GM19395 (cell line): ENCODE data around the gene SRPK1.
A peak's percentile ranks its signal among the peaks of the same experiment; 100 is the strongest.
"Not testable (repeated sequence)": the region's sequence is repeated elsewhere in the genome, so short reads cannot be mapped to it uniquely, and the experiment has no call there.

Source experiments
- ATAC-seq: cut with Tn5 transposase; IDR thresholded peaks from one replicate; pipeline ENCODE4 v1.9.1; 2021; ENCODE audit warnings: mild to moderate bottlenecking, moderate library complexity; ENCODE audit not compliant: unreplicated experiment

Gene SRPK1

GRCh38 chr6:35931873-35932272, 11.0 kb upstream of the SRPK1 start:
- not testable (repeated sequence) for ATAC-seq

- ATAC-seq = no peak
These were observed 10.2 kb upstream of the SRPK1 start for GRCh38 chr6:35931120-35931561.

- no peak for ATAC-seq
These were observed 8.7 kb upstream of the SRPK1 start for GRCh38 chr6:35929601-35930000.

GRCh38 chr6:35926509-35927215, 5.8 kb upstream of the SRPK1 start:
- no peak for ATAC-seq

GRCh38 chr6:35925961-35926360, 5.1 kb upstream of the SRPK1 start:
- no peak for ATAC-seq

GRCh38 chr6:35924146-35924545, 3.2 kb upstream of the SRPK1 start:
- no peak for ATAC-seq

- ATAC-seq = no peak
These were observed 1.2 kb upstream of the SRPK1 start for GRCh38 chr6:35922139-35922554.

GRCh38 chr6:35919827-35920751, 809 bp downstream of the SRPK1 start:
- peak; percentile 34 for ATAC-seq

- ATAC-seq = no peak
These were observed 1.6 kb downstream of the SRPK1 start for GRCh38 chr6:35919085-35919826.

GRCh38 chr6:35916893-35917292, 4.0 kb downstream of the SRPK1 start:
- not testable (repeated sequence) for ATAC-seq

- no peak for ATAC-seq
These were observed 4.8 kb downstream of the SRPK1 start for GRCh38 chr6:35916056-35916455.

- ATAC-seq = no peak
These were observed 6.4 kb downstream of the SRPK1 start for GRCh38 chr6:35914536-35914935.

GRCh38 chr6:35911871-35912653, 8.8 kb downstream of the SRPK1 start:
- no peak for ATAC-seq

GRCh38 chr6:35909571-35909970, 11.3 kb downstream of the SRPK1 start:
- not testable (repeated sequence) for ATAC-seq

GRCh38 chr6:35908753-35909401, 12.0 kb downstream of the SRPK1 start:
- not testable (repeated sequence) for ATAC-seq

- ATAC-seq = no peak
These were observed 13.1 kb downstream of the SRPK1 start for GRCh38 chr6:35907750-35908149.

GRCh38 chr6:35906499-35906846, 14.4 kb downstream of the SRPK1 start:
- ATAC-seq = no peak

- ATAC-seq = no peak
These were observed 14.9 kb downstream of the SRPK1 start for GRCh38 chr6:35905841-35906498.

GRCh38 chr6:35905141-35905785, 15.6 kb downstream of the SRPK1 start:
- no peak for ATAC-seq
